GM12801 (cell line): ENCODE data around the gene NCK2.

Source experiments
- CTCF ChIP-seq: IDR thresholded peaks from one replicate; pipeline ENCODE4 v1.5.1; 2011; ENCODE audit warnings: control low read depth; ENCODE audit not compliant: insufficient read length; ENCODE audit errors: extremely low read depth

NCK2 gene

GRCh38 chr2:105885456-105885855, 140.7 kb downstream of the NCK2 start:
- TF ChIP-seq CTCF = no peak

GRCh38 chr2:105886029-105886454, 141.3 kb downstream of the NCK2 start:
- no peak for TF ChIP-seq CTCF

- TF ChIP-seq CTCF = no peak
Measured at GRCh38 chr2:105886687-105887086, 142.0 kb downstream of the NCK2 start.

- no peak for TF ChIP-seq CTCF
Measured at GRCh38 chr2:105887256-105887655, 142.5 kb downstream of the NCK2 start.

- TF ChIP-seq CTCF = no peak
Measured at GRCh38 chr2:105888625-105889024, 143.9 kb downstream of the NCK2 start.

GRCh38 chr2:105889046-105889445, 144.3 kb downstream of the NCK2 start:
- TF ChIP-seq CTCF = no peak

GRCh38 chr2:105890111-105890510, 145.4 kb downstream of the NCK2 start:
- TF ChIP-seq CTCF = no peak

GRCh38 chr2:105890856-105891255, 146.1 kb downstream of the NCK2 start:
- no peak for TF ChIP-seq CTCF
